Erythroblast (primary cell): Measurements from ENCODE around the gene DZIP1L.

Experiments
- DNase-seq, 2 experiments: peaks; one replicate each; lab custom pipeline; 2025; lab: John Stamatoyannopoulos, UW
- GATA1 ChIP-seq: IDR thresholded peaks from 2 replicates; pipeline ENCODE4 v1.6.1; 2011; ENCODE audit warnings: low read depth, mild to moderate bottlenecking, control low read depth, low read length, moderate library complexity
- POLR2A ChIP-seq: IDR thresholded peaks from 2 replicates; pipeline ENCODE4 v1.6.1; 2011; ENCODE audit warnings: mild to moderate bottlenecking, low read length

The DZIP1L gene

GRCh38 chr3:138019281-138020069 lies 95.9 kb downstream of the DZIP1L start:
- TF ChIP-seq POLR2A (no peak), GATA1 (no peak)
- no peak for DNase-seq

GRCh38 chr3:138016065-138016464 lies 99.3 kb downstream of the DZIP1L start:
- TF ChIP-seq POLR2A, result no peak
- no peak for TF ChIP-seq GATA1
- no peak for DNase-seq

GRCh38 chr3:138012526-138012925 lies 102.9 kb downstream of the DZIP1L start:
- no peak for DNase-seq
- no peak for TF ChIP-seq GATA1
- TF ChIP-seq POLR2A, result no peak
